Motor neuron (in vitro differentiated cells): ENCODE data around the gene MTCL1. TPM values are rescaled to one million over a fixed set of nuclear protein-coding genes. Genes with fewer than 3 reads are reported as not detected.

Source experiments
- ATAC-seq, 8 experiments: fragments of 200-7000 bp; cut with Tn5 transposase; replicated peaks in 6 of 8; 2 replicates each; pipeline ENCODE4 v1.8.0; 2021; ENCODE audit warnings: mild to moderate bottlenecking in 8 of 8, moderate library complexity in 8 of 8
- H3K27ac ChIP-seq, 2 donors: fragments of 250-450 bp; sonication (Bioruptor Pico); 2 replicates each; pipeline ENCODE4 v1.9.0; 2021; ENCODE audit warnings: antibody characterized with exemption in 2 of 2, mild to moderate bottlenecking in 2 of 2, moderate library complexity in 1 of 2
- H3K4me1 ChIP-seq, 2 donors: fragments of 250-450 bp; sonication (Bioruptor Pico); replicated peaks in 1 of 2; 2 replicates each; pipeline ENCODE4 v1.6.1; 2021; ENCODE audit warnings: antibody characterized with exemption in 2 of 2, mild to moderate bottlenecking in 2 of 2, moderate library complexity in 1 of 2
- H3K4me3 ChIP-seq, 5 donors: fragments of 250-450 bp; sonication (Bioruptor Pico); 2 replicates each; pipeline ENCODE4 v1.9.0; 2021; ENCODE audit warnings: antibody characterized with exemption in 5 of 5, mild to moderate bottlenecking in 5 of 5, moderate library complexity in 4 of 5
- WGBS, 10 experiments: fragments of 450-650 bp; shearing (Covaris generic); methylation state at CpG; one replicate each; pipeline ENCODE4 v1.0.0; 2022; 5-methylcytosine and 5-hydroxymethylcytosine counted together
- in situ Hi-C, 9 experiments: fragments of 400-800 bp; cut with MboI; loops; one replicate each; pipeline ENCODE4 v1.15.0; 2021; ENCODE audit warnings: low sequenced_read_pairs in 9 of 9, low pct_unique_long_range_greater_than_20kb in 2 of 9; ENCODE audit not compliant: unreplicated experiment in 9 of 9
- total RNA-seq, 8 experiments: library from RNA; unstranded; fragments of 300-600 nt; gene quantifications; 2 replicates each; pipeline versions ENCODE4 v1.2.3 to v1.2.4, GENCODE V29; 2022

The MTCL1 gene
- 10 to 100 TPM; 10.4 to 35.6 (median 15.6) TPM for total RNA-seq

DNA sequence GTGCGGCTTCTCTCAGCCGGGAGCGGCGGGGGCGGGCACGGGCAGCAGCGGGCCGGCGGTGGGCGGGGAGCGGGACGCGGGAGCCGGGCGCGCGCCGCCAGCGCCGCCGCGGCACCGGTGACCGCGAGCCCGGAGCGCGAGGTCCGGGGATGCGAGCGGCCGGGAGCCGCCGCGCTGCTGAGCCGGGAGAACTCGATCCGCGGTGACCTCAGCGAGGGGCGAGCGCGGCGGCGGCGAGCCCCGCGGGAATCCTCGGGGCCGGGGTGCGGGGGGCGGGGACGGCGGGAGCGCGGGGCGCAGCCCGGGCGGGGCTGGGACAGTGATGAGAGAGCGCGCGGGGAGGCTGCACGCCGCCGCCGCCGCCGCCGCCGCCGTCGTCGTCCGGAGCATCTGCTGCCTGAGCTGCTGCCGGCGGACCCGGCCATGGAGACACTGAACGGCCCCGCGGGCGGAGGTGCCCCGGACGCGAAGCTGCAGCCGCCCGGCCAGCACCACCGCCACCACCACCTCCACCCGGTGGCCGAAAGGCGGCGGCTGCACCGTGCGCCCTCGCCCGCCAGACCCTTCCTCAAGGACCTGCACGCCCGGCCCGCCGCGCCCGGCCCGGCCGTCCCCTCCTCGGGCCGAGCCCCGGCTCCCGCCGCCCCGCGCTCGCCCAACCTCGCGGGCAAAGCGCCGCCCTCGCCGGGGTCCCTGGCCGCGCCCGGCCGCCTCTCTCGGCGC is at the start of gene MTCL1:
Gene MTCL1, plus strand, starts transcription at position 319 of the 723 bp plus-strand sequence. Its CDS starts 105 bp downstream, at position 424.
- in situ Hi-C loops: loop anchor here in 1 of 9 experiments (25.0 kb wide), 1 partner anchor 93 kb away; the partner anchor contains the start of gene RAB12
- H3K4me3 ChIP-seq: peak within 1 kb of the TSS; percentile 53 to 73 (median 63)
- H3K4me1 ChIP-seq: peaks cover 2 to 4% of the 10 kb centered on the region in 2 donors
- peak within 1 kb of the TSS; percentile 23 to 89 for H3K27ac ChIP-seq
- peak in 5 of 8 experiments; percentile 24 to 53 (median 41) for ATAC-seq
- no CpG with 5 or more reads among the region's 123 CpGs for WGBS, 10 experiments

DNA sequence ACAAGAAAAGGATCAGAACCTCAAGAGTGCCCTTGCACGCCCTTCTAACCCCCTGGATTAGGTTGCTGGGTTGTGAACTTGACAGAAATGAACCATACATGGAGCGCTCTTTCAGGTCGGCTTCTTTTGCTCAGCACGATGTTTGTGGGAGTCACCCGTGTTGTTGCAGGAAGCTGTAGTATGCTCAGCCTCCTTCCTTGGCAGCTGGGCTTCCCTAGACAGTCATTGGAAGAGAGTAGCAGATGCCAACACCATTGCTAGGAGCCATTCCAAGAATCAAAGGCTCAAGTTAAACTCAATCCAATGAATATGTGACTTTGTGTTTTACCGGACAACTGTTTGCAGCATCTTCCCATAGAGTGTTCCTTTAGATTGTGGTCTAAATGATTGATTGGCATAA is 49.1 kb upstream of the MTCL1 start:
- H3K4me1 ChIP-seq: peaks cover 18 to 20% of the 10 kb centered on the region in 2 donors
- no peak overlapping the region for H3K4me3 ChIP-seq
- ATAC-seq: no peak
- in situ Hi-C loops: loop anchor here in 8 of 9 experiments (10.0 to 25.0 kb wide), 2 partner anchors 329 to 331 kb away; no protein-coding TSS in a partner anchor
- H3K27ac ChIP-seq: no peak overlapping the region
- WGBS, 10 experiments: 60 to 94% (median 80%) methylated on average over 1 to 6 of the region's 6 CpGs; no CpG with 5 or more reads in 4 of the 10 experiments

DNA sequence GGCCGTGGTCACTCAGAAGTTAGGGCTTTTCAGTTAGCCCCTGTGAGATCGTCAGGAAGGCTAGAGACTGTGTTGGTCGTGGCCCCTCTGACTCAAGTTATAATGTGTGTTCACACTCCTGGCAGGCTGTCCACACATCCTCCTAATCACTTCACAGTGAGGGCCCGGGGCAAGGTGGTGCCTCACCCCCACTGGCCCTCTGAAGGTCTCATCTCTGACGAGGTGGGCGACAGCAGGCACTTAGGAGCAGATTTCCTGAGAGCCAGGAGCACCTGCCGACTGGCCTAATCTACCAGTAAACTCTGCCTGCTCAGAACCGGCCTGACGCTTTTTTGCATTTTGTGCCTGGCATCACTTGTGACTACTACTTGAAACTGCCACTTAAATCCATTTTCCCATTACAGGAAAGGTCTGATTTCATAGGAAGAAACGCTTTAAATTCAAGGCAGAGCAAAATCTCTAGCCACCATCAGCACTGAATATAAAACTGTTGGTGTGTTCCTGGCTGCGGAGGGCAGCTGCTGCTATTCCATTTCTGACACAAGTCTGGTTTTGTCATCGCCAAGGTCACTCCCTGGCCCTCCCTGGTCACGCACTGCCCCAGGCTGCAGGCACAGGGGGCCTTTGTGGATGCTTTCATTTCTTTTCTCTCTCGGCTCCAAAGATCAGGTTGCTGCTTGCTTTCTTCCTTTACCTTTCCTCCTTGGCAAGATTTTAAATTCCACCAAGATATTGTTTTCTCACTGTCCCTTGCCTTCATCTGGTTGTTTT is 48.1 kb upstream of the MTCL1 start:
- in situ Hi-C loops: loop anchor here in 8 of 9 experiments (10.0 to 25.0 kb wide), 2 partner anchors 328 to 330 kb away; no protein-coding TSS in a partner anchor
- WGBS, 10 experiments: 65 to 89% (median 78%) methylated on average over 2 to 12 of the region's 14 CpGs; no CpG with 5 or more reads in 1 of the 10 experiments

DNA sequence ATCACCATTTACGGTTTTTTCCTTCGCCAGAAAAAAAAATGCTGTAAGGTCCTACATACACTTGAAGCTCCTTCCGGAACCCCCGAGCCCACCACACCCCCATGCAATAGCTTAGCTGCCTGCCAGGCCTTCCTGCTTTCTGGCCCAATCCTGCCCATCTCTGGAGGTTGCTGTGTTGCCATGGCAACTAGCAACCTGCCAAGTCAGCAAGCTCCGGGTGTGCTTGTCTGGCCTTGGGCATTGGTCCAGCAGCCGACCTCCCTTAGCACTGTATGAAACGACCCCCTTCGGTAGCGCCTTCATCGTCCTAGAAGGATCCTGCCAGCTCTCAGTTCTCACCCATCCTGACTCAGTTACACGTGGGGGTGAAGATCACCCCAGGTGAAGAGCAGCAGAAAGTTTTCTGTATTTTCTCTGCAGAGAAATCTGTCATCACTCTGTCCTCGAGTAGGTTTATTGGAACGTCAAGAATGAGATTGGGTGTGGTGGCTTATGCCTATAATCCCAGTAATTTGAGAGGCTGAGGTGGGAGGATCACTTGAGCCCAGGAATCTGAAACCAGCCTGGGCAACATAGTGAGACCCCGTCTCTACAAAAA is 47.4 kb upstream of the MTCL1 start:
- peak in 6 of 8 experiments; percentile 6 to 75 (median 64) for ATAC-seq
- H3K27ac ChIP-seq: peak overlapping the region in 1 of 2 donors; percentile 5
- in situ Hi-C loops: loop anchor here in 8 of 9 experiments (10.0 to 25.0 kb wide), 2 partner anchors 327 to 329 kb away; no protein-coding TSS in a partner anchor
- H3K4me1 ChIP-seq: peaks cover 34 to 36% of the 10 kb centered on the region in 2 donors
- 33 to 74% (median 63%) methylated on average over 3 to 14 of the region's 14 CpGs for WGBS, 10 experiments
- H3K4me3 ChIP-seq: no peak overlapping the region

More for the DNA sequence above, 48.1 kb upstream of the MTCL1 start:
- Histone ChIP-seq H3K4me3 (no peak overlapping the region), H3K27ac (peak overlapping the region in 1 of 2 donors; percentile 5), H3K4me1 (peaks cover 27 to 28% of the 10 kb centered on the region in 2 donors)
- peak in 3 of 8 experiments; percentile 20 to 22 (median 21) for ATAC-seq

DNA sequence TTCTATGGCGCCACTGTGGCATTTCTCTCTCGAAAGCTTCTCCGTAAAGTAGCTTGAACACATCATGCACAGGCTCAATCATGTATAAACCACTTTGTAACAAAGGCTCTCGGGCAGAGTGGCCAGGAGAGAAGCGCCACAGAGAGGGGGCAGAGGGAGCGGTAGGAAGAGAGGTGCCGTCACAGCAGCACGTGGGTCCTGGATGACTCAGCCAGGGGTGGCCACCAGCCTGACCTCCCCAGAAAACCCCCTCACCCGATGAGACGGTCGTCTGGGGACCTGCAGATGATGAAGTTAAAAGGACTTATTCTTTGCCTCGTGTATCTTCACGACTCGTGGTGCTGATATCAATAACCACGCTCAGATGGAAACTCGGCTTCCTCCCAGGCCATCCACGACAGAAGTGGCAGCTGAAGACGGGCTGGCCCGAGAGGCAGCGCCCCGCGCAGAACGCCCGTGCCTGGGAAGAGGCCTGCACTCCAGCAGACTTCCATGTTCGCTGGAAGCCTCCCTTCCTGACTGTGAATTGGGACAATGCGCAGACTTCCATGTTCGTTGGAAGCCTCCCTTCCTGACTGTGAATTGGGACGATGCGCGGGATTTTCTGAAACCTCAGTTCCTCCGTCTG is 46.4 kb upstream of the MTCL1 start:
- Histone ChIP-seq H3K4me1 (peaks cover 36 to 44% of the 10 kb centered on the region in 2 donors), H3K4me3 (no peak overlapping the region), H3K27ac (no peak overlapping the region)
- in situ Hi-C loops: loop anchor here in 8 of 9 experiments (10.0 to 25.0 kb wide), 2 partner anchors 326 to 328 kb away; no protein-coding TSS in a partner anchor
- WGBS, 10 experiments: 30 to 100% (median 89%) methylated on average over 1 to 13 of the region's 31 CpGs; no CpG with 5 or more reads in 2 of the 10 experiments
- ATAC-seq: peak in 5 of 8 experiments; percentile 4 to 20 (median 7)

DNA sequence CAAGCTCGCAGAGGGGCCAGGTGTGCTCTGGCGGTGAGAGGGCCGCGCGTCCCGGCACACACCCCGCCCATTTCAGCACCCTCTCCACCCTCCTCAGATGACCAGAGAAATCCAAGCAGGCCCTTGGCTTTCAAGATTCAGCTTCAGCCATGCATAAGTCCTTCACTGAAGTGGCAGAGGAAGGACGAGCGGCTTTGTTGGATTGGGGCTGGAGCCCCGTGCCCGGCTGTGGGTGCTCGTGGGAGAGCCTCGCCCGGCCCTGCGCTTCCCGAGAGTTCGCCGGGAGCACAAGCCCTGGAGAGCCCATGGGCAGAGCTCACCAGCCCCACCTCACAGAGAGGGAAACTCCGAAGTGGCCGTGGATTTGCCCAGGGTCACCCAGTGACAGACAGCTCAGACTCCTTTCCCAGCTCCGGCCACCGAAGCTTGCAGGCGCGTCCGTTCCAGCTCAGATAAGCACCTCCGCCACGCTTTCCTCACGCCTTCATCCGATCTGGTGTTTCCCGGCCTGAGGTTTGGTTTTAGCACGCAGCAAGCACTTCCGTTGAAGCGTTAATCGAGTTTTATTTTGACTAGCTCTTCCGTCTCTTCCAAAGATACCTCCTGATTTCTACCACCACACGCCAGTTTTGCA is 45.6 kb upstream of the MTCL1 start:
- Histone ChIP-seq H3K4me1 (peaks cover 36 to 44% of the 10 kb centered on the region in 2 donors), H3K27ac (no peak overlapping the region), H3K4me3 (no peak overlapping the region)
- WGBS, 10 experiments: 76 to 97% (median 90%) methylated on average over 5 to 22 of the region's 36 CpGs; no CpG with 5 or more reads in 2 of the 10 experiments
- no peak for ATAC-seq
- in situ Hi-C loops: loop anchor here in 8 of 9 experiments (10.0 to 25.0 kb wide), 2 partner anchors 325 to 328 kb away; no protein-coding TSS in a partner anchor

DNA sequence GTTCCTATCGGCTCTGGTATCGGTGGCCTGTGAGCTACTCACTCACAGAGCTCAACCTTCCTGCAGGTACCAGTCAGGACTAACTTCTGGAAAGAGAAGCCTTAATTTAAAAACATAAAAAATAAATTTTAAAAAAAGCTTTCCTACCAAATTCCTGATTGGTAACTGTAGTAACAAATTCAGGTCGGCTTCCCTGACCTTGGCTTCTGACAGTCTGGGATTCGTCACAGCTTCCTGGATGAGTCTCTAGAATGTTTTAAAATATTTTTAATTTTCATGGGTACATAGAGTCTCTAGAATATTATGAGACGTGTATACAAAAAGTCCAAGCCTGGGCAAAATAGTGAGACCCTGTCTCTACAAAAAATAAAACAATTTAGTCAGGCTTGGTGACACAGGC is 45.0 kb upstream of the MTCL1 start:
- H3K27ac ChIP-seq: no peak overlapping the region
- no peak for ATAC-seq
- H3K4me1 ChIP-seq: peaks cover 36 to 44% of the 10 kb centered on the region in 2 donors
- in situ Hi-C loops: loop anchor here in 6 of 9 experiments (25.0 kb wide), 1 partner anchor 327 kb away; no protein-coding TSS in a partner anchor
- no peak overlapping the region for H3K4me3 ChIP-seq
- 62 to 100% (median 88%) methylated on average over 2 to 5 of the region's 5 CpGs; no CpG with 5 or more reads in 2 of the 10 experiments for WGBS, 10 experiments

DNA sequence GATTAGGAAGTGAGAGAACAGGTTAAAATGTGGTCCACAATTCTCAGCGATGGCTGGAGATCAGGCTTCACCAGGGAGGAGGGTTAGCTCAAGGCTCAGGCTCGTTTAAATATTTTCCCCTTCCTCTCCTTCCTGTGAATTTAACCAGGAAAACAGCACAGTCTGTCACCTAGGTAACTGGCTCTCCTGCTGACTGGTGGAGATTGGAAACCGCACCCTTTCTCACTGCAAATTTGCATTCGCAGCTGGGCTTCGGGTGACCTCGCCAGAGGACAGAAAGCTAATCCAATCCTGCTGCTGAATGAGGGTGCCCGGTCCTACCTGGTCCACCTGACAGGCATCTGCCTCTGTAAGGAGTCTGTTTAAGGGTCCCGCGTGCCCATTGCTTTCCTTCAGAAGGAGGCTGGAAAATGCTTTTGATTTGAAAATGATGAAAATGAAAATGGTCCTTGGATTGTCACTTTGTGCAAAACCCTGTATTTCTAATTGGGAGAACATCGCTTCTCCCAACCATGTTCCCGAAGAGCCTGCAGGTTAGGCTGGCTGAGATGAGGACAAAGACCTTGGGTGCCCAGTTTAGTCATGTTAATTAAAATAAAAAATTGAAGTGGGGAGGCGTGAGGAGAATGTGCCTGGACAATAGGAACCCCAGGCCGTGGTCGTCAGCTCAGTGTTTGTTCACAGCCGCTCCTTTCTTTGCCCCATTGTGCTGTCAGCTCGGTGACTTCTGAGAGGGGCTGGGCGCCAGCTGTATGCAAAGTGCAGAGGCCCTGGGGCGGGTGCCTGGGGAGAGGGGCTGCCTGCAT is 43.4 kb upstream of the MTCL1 start:
- peaks cover 35 to 41% of the 10 kb centered on the region in 2 donors for H3K4me1 ChIP-seq
- peak; percentile 69 to 95 (median 80) for ATAC-seq
- peak overlapping the region; percentile 79 to 84 for H3K27ac ChIP-seq
- in situ Hi-C loops: loop anchor here in 6 of 9 experiments (25.0 kb wide), 1 partner anchor 325 kb away; no protein-coding TSS in a partner anchor
- peak overlapping the region in 1 of 5 donors; percentile 13 for H3K4me3 ChIP-seq
- 0 to 44% (median 7%) methylated on average over 1 to 13 of the region's 18 CpGs; no CpG with 5 or more reads in 2 of the 10 experiments for WGBS, 10 experiments

DNA sequence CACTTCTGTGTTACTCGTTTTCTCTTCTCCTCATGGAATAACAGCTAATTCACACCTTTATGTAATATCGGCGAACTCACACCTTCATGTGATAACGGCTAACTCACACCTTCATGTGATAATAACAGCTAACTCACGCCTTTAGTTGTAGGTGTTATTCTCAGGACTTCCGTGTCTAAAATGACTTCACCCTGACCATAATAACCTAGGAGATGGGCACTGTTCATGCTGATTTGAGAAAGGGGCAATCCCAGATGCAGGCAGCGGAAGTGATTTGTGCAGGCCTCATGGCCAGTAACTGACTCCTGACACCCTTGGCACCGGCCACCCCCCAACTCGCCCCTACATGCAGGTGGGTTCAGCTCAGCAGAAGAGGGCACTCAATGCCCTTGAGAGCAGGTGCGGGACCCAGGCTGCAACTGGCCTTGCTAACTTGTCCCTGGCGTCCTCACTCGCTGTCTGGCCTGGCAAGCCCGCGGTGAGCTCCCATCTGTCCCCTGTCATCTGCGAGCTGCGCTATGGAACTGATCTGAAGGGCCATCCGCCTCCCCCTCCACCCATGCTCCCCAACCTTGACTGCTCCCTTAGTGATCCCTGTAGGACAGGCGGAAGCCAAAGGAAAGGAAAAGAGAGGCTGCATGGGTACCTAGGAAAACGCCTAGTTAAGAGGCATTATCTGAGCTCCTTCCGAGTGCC is 42.6 kb upstream of the MTCL1 start:
- H3K4me3 ChIP-seq: no peak overlapping the region
- peaks cover 28 to 33% of the 10 kb centered on the region in 2 donors for H3K4me1 ChIP-seq
- 40 to 100% (median 68%) methylated on average over 1 to 5 of the region's 20 CpGs; no CpG with 5 or more reads in 3 of the 10 experiments for WGBS, 10 experiments
- peak in 4 of 8 experiments; percentile 1 to 6 (median 4) for ATAC-seq
- in situ Hi-C loops: loop anchor here in 6 of 9 experiments (25.0 kb wide), 1 partner anchor 325 kb away; no protein-coding TSS in a partner anchor
- H3K27ac ChIP-seq: peak overlapping the region; percentile 51 to 84

DNA sequence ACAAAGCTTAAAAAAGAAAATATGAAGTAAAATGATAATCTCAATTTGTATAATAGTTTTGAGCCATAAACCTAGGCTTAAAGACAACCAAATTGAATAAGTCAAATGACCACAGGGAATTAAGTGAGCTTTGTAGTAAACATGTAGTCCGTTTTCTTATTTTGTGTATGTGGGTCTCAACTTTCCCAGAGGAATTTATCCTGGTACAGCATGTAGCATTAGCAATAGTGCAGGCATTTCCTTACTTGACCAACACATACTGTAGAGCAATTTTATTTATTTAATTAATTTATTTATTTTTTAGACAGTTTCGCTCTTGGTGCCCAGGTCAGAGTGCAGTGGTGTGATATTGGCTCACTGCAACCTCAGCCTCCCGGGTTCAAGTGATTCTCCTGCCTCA is 37.5 kb upstream of the MTCL1 start:
- 63 to 100% (median 89%) methylated on average over 1 to 3 of the region's 3 CpGs; no CpG with 5 or more reads in 2 of the 10 experiments for WGBS, 10 experiments
- H3K4me1 ChIP-seq: peaks cover 4 to 9% of the 10 kb centered on the region in 2 donors
- H3K27ac ChIP-seq: no peak overlapping the region
- in situ Hi-C loops: loop anchor here in 6 of 9 experiments (25.0 kb wide), 1 partner anchor 319 kb away; no protein-coding TSS in a partner anchor
- H3K4me3 ChIP-seq: no peak overlapping the region
- ATAC-seq: no peak
